GM12873 (cell line): ENCODE results near the gene ATP8A2.

Experiments
- TF ChIP-seq, protein P1 (sequence below): IDR thresholded peaks from 2 replicates; pipeline ENCODE4 v1.5.1; 2012; ENCODE audit warnings: low read depth, mild to moderate bottlenecking, moderate library complexity, low read length, control low read depth; ENCODE audit not compliant: insufficient read depth; ENCODE audit errors: missing control alignments

Gene ATP8A2

DNA sequence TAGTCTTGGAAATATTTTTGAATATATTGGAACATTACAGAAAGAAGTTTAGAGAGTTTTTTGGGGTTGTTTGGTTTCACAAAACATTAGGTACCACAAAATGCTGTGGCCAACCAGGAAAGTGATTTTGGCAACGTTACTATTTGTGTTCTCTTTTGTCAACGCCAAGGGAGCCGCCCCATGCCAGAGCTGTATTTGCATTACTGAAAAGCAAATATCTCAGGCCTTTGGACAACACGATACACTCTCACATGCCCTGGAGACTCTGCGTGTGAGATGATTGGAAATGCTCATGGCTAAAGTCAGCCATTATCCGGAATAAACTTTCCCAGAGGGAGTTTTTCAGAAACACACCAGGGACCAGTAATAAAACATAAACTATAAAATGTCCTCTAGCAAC, 355.5 kb downstream of the ATP8A2 start:
- TF ChIP-seq, protein P1, sequence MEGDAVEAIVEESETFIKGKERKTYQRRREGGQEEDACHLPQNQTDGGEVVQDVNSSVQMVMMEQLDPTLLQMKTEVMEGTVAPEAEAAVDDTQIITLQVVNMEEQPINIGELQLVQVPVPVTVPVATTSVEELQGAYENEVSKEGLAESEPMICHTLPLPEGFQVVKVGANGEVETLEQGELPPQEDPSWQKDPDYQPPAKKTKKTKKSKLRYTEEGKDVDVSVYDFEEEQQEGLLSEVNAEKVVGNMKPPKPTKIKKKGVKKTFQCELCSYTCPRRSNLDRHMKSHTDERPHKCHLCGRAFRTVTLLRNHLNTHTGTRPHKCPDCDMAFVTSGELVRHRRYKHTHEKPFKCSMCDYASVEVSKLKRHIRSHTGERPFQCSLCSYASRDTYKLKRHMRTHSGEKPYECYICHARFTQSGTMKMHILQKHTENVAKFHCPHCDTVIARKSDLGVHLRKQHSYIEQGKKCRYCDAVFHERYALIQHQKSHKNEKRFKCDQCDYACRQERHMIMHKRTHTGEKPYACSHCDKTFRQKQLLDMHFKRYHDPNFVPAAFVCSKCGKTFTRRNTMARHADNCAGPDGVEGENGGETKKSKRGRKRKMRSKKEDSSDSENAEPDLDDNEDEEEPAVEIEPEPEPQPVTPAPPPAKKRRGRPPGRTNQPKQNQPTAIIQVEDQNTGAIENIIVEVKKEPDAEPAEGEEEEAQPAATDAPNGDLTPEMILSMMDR: no peak

DNA sequence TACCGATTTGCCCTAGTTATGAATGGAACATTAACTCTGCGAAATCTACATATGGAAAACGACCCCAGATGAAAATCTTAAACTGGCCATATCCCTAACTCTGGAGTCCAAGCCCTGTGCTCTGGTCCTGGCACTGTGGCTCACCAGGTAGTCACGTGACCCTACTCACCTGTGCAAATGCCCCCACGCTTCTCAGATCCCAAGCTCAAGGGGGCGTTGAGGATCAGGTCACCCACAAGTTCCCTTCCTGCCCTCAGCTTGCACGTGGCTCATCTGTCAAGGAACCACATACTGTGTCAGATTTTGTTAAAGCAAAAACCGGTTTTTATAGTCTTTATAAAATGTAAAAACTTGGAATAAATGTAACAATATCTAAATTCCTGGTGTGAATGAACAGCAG, 356.0 kb downstream of the ATP8A2 start:
- TF ChIP-seq, protein P1: no peak

- TF ChIP-seq, protein P1: no peak
Observed at GRCh38 chr13:25729201-25729600, 357.4 kb downstream of the ATP8A2 start.

DNA sequence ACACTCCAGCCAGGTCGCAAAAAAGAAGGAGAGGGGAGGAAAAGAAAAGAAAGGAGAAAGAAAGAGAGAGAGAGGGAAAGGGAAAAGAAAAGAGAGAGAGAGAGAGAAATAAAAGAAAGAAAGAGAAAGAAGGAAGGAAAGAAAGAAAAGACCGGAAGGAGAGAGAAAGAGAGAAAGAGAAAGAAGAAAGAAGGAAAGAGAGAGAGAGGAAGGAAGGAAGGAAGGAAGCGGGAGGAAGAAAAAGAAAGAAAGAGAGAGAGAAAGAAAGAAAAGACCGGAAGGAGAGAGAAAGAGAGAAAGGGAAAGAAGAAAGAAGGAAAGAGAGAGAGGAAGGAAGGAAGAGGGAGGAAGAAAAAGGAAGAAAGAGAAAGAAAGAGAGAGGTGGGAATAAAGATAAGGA, 359.3 kb downstream of the ATP8A2 start:
- TF ChIP-seq, protein P1: no peak

DNA sequence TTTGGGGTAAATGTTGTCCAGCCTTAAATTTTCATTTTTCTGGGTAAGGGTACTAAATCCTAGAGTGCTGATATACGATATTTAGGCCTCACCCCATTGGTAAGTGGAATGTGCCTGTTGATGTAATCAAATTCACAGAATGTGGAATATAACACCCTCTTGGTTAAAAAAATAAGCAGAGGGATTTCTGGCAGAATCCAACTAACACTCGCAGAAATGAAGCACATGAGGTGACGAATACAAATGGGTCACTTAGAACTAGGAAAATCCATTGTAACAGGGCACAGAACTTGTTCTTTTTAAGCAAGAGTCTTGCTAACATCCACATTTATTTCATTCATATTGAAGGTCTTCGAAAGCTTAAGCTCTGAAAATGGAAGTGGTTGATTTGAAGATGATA, 359.8 kb downstream of the ATP8A2 start:
- TF ChIP-seq, protein P1: no peak

- TF ChIP-seq, protein P1: no peak
Observed at GRCh38 chr13:25732111-25732865, 360.5 kb downstream of the ATP8A2 start.

GRCh38 chr13:25733001-25733491, 361.3 kb downstream of the ATP8A2 start:
- TF ChIP-seq, protein P1: no peak
